Right hindlimb (tissue), 1 donor: ENCODE measurements around the gene CACNA2D1.
A peak's percentile ranks its signal among the peaks of the same experiment; 100 is the strongest.
"Not testable (repeated sequence)": the region's sequence is repeated elsewhere in the genome, so short reads cannot be mapped to it uniquely, and the experiment has no call there.

Source experiments
- DNase-seq: peaks from one replicate; pipeline ENCODE4 v3.0.0-alpha.2; 2018

The CACNA2D1 gene

GRCh38 chr7:82433507-82433906, 10.1 kb downstream of the CACNA2D1 start:
- no peak for DNase-seq

GRCh38 chr7:82432743-82433142, 10.8 kb downstream of the CACNA2D1 start:
- not testable (repeated sequence) for DNase-seq

- no peak for DNase-seq
Observed at GRCh38 chr7:82430500-82431465, 12.8 kb downstream of the CACNA2D1 start.

GRCh38 chr7:82429408-82429807, 14.2 kb downstream of the CACNA2D1 start:
- no peak for DNase-seq

GRCh38 chr7:82428186-82428961, 15.2 kb downstream of the CACNA2D1 start:
- DNase-seq: no peak

- DNase-seq: no peak
Observed at GRCh38 chr7:82423446-82423845, 20.1 kb downstream of the CACNA2D1 start.

- peak; percentile 20 for DNase-seq
Observed at GRCh38 chr7:82419200-82419599, 24.4 kb downstream of the CACNA2D1 start.

- no peak for DNase-seq
Observed at GRCh38 chr7:82417898-82418297, 25.7 kb downstream of the CACNA2D1 start.

GRCh38 chr7:82416402-82416801, 27.2 kb downstream of the CACNA2D1 start:
- no peak for DNase-seq

GRCh38 chr7:82414389-82414788, 29.2 kb downstream of the CACNA2D1 start:
- no peak for DNase-seq

- DNase-seq: no peak
Observed at GRCh38 chr7:82413237-82413636, 30.3 kb downstream of the CACNA2D1 start.

GRCh38 chr7:82411732-82412131, 31.8 kb downstream of the CACNA2D1 start:
- no peak for DNase-seq

GRCh38 chr7:82410461-82410860, 33.1 kb downstream of the CACNA2D1 start:
- no peak for DNase-seq

GRCh38 chr7:82406937-82407336, 36.6 kb downstream of the CACNA2D1 start:
- no peak for DNase-seq

GRCh38 chr7:82405301-82405700, 38.3 kb downstream of the CACNA2D1 start:
- no peak for DNase-seq

GRCh38 chr7:82404652-82405051, 38.9 kb downstream of the CACNA2D1 start:
- no peak for DNase-seq

GRCh38 chr7:82404094-82404493, 39.5 kb downstream of the CACNA2D1 start:
- DNase-seq: no peak

- DNase-seq: no peak
Observed at GRCh38 chr7:82397879-82398524, 45.6 kb downstream of the CACNA2D1 start.

- DNase-seq: no peak
Observed at GRCh38 chr7:82396343-82396742, 47.2 kb downstream of the CACNA2D1 start.

GRCh38 chr7:82395147-82395546, 48.4 kb downstream of the CACNA2D1 start:
- DNase-seq: no peak

GRCh38 chr7:82393840-82394220, 49.7 kb downstream of the CACNA2D1 start:
- no peak for DNase-seq

- no peak for DNase-seq
Observed at GRCh38 chr7:82393076-82393839, 50.3 kb downstream of the CACNA2D1 start.

GRCh38 chr7:82390936-82391335, 52.6 kb downstream of the CACNA2D1 start:
- no peak for DNase-seq
